GM21528 (cell line): ENCODE results near the gene BCOR.

Experiments used
- ATAC-seq: cut with Tn5 transposase; IDR thresholded peaks from one replicate; pipeline ENCODE4 v1.9.1; 2021; ENCODE audit warnings: mild to moderate bottlenecking, moderate library complexity; ENCODE audit not compliant: unreplicated experiment, low FRiP score

BCOR gene

GRCh38 chrX:40007756-40008705, 89.7 kb downstream of the BCOR start:
- no peak for ATAC-seq

- ATAC-seq = no peak
Measured at GRCh38 chrX:40007131-40007755, 90.5 kb downstream of the BCOR start.

- no peak for ATAC-seq
Measured at GRCh38 chrX:40006106-40007017, 91.4 kb downstream of the BCOR start.

- ATAC-seq = no peak
Measured at GRCh38 chrX:40005292-40006011, 92.3 kb downstream of the BCOR start.

- ATAC-seq = no peak
Measured at GRCh38 chrX:40004921-40005291, 92.9 kb downstream of the BCOR start.

- no peak for ATAC-seq
Measured at GRCh38 chrX:40004246-40004535, 93.6 kb downstream of the BCOR start.

- no peak for ATAC-seq
Measured at GRCh38 chrX:40003428-40004245, 94.1 kb downstream of the BCOR start.

- ATAC-seq = no peak
Measured at GRCh38 chrX:40003071-40003427, 94.7 kb downstream of the BCOR start.
